ENCODE measurements around the gene FAM120B. TPM values are rescaled to one million over a fixed set of nuclear protein-coding genes. Genes with fewer than 3 reads are reported as not detected.

FAM120B gene
- total RNA-seq, 2 donors from 2014 or later: 14.7 to 18.6 TPM

DNA sequence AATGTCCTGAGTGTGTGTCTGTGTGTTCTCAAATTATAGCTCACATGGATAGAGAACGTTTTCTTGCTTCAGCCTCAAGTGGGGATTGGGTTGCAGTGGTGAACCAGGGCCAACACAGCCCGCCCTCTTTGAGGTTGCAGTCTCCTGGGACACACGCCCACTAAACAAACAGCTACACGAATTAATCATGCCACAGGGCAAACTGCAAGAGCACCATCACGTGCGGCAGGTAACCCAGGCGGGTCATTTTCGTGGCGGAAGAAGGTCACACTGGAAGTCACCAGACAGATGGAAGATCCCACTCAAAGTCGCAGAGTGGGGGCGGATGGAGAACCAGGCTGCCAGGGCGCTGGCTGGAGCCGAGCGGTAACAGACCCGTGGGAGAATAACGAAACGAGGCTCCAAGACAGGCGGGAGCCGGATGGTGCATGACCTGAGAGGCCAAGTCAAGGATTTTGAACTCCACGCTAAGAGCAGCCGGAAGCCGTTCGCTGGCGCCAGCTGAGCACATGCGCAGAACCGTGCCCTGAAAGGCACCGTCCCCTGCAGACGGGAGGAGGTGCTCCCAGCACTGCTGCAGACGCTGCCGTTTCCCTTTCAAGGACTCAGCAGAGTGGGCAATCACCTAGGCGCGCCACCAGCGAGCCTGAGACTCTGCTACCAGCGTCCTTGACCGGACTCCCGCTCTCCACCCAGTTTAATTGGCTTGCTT is 26.4 kb upstream of the FAM120B start:
- peaks cover 27% of the 10 kb centered on the region for H3K36me3 ChIP-seq
- peak overlapping the region in 1 of 2 donors; percentile 53 for H3K27ac ChIP-seq
- TF ChIP-seq, protein P1, sequence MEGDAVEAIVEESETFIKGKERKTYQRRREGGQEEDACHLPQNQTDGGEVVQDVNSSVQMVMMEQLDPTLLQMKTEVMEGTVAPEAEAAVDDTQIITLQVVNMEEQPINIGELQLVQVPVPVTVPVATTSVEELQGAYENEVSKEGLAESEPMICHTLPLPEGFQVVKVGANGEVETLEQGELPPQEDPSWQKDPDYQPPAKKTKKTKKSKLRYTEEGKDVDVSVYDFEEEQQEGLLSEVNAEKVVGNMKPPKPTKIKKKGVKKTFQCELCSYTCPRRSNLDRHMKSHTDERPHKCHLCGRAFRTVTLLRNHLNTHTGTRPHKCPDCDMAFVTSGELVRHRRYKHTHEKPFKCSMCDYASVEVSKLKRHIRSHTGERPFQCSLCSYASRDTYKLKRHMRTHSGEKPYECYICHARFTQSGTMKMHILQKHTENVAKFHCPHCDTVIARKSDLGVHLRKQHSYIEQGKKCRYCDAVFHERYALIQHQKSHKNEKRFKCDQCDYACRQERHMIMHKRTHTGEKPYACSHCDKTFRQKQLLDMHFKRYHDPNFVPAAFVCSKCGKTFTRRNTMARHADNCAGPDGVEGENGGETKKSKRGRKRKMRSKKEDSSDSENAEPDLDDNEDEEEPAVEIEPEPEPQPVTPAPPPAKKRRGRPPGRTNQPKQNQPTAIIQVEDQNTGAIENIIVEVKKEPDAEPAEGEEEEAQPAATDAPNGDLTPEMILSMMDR (IDR thresholded peaks at IDR 0.05): peak in 1 of 2 donors; percentile 26
- peaks cover 0 to 41% of the 10 kb centered on the region in 2 donors for H3K4me1 ChIP-seq
- peak overlapping the region in 1 of 2 donors; percentile 26 for H3K4me3 ChIP-seq
- no peaks in the 10 kb centered on the region for H3K9me3 ChIP-seq
- no peaks in the 10 kb centered on the region for H3K27me3 ChIP-seq
- no peak for DNase-seq (ENCODE audit: low spot score)

- Histone ChIP-seq H3K27ac (peak overlapping the region in 1 of 2 donors; percentile 53), H3K36me3 (peaks cover 31% of the 10 kb centered on the region), H3K9me3 (no peaks in the 10 kb centered on the region), H3K4me1 (peaks cover 0 to 42% of the 10 kb centered on the region in 2 donors), H3K4me3 (peak overlapping the region in 1 of 2 donors; percentile 26), H3K27me3 (no peaks in the 10 kb centered on the region)
- DNase-seq (ENCODE audit: low spot score): no peak
- TF ChIP-seq, protein P1 (IDR thresholded peaks at IDR 0.05): no peak
These were observed 25.9 kb upstream of the FAM120B start for GRCh38 chr6:170280689-170281045.

DNA sequence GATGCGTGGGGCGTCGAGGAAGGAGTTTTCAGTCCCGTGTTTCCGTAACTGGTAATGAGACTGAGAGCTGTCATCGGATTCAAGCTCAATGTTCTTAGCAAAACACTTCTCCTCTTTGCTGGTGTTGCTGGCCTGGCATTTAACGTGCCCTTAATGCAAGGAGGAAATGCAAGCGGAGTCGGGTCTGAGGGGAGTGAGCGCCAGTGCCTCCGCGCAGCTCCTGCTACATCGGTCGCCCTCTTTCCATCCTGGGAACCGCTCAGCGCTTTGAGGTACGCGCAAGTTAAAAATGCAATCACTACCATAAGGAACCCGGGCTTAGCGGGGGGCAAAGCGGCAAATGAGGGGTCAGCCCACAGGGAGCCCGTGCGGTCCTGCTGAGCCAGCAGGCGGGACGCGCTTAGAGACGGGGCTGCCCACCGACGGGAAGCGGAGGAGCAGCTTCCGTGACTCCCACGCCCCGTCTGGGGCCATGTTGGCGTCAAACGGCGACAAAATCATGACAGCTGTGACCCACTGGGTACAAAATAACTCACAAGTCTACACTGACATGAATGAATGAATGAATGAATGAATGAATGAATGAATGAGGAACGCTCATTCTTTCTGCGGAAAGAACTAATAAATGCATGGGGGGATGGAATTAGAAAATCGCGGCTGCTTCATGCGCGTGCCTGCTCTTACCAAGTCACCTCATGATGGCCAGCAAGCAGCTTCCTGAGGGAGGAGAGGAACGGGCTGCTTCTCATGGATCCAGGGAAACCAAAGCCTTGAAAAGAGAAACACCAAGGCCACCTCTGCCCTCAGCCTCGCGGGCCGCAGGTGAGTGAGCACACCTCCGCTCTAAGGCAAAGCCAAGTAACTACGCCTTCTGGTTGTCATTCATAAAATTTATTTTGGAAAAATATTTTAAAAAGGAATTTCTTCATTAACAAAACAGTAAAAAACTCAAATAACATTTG is 24.9 kb upstream of the FAM120B start:
- TF ChIP-seq, protein P1 (IDR thresholded peaks at IDR 0.05): no peak
- DNase-seq (ENCODE audit: low spot score): no peak
- H3K4me1 ChIP-seq: peaks cover 0 to 42% of the 10 kb centered on the region in 2 donors

GRCh38 chr6:170282512-170283158 is 23.9 kb upstream of the FAM120B start:
- H3K27ac ChIP-seq: no peak overlapping the region
- peaks cover 0 to 42% of the 10 kb centered on the region in 2 donors for H3K4me1 ChIP-seq
- TF ChIP-seq, protein P1 (IDR thresholded peaks at IDR 0.05): no peak
- peaks cover 31% of the 10 kb centered on the region for H3K36me3 ChIP-seq
- DNase-seq (ENCODE audit: low spot score): no peak
- no peak overlapping the region for H3K4me3 ChIP-seq
- H3K9me3 ChIP-seq: no peaks in the 10 kb centered on the region
- no peaks in the 10 kb centered on the region for H3K27me3 ChIP-seq

More for the DNA sequence above, 24.9 kb upstream of the FAM120B start:
- Histone ChIP-seq H3K27ac (no peak overlapping the region), H3K9me3 (no peaks in the 10 kb centered on the region), H3K4me3 (no peak overlapping the region), H3K27me3 (no peaks in the 10 kb centered on the region), H3K36me3 (peaks cover 31% of the 10 kb centered on the region)

- TF ChIP-seq, protein P1 (IDR thresholded peaks at IDR 0.05): no peak
- peaks cover 0 to 48% of the 10 kb centered on the region in 2 donors for H3K4me1 ChIP-seq
- no peaks in the 10 kb centered on the region for H3K9me3 ChIP-seq
- no peak for DNase-seq (ENCODE audit: low spot score)
- no peak overlapping the region for H3K4me3 ChIP-seq
- H3K27ac ChIP-seq: no peak overlapping the region
- no peaks in the 10 kb centered on the region for H3K27me3 ChIP-seq
- H3K36me3 ChIP-seq: peaks cover 37% of the 10 kb centered on the region
These were observed 23.1 kb upstream of the FAM120B start for GRCh38 chr6:170283212-170284081.

Measured in right atrium auricular region (tissue), 2 donors.